Heart left ventricle (tissue), 16 donors: ENCODE data around the gene WFDC8. TPM values are rescaled to one million over a fixed set of nuclear protein-coding genes. Genes with fewer than 3 reads are reported as not detected.

ENCODE experiments used
- ATAC-seq, 4 donors: fragments of 200-7000 bp; cut with Tn5 transposase; one replicate each; pipeline ENCODE4 v1.9.1; 2020 to 2022; ENCODE audit warnings: moderate library complexity in 4 of 4, mild to moderate bottlenecking in 3 of 4, moderate number of reproducible peaks in 1 of 4
- DNase-seq, 5 donors: peaks; one replicate each; pipeline ENCODE4 v3.0.0-alpha.2; 2020
- H3K27ac ChIP-seq, 12 donors: fragments of 200-600 bp; sonication (generic) in 4 of 12; one replicate each; pipeline versions ENCODE4 v1.5.0 to v1.8.0; 2016 to 2022; ENCODE audit warnings: mild to moderate bottlenecking in 2 of 12
- H3K27me3 ChIP-seq, 9 donors: fragments of 200-600 bp; sonication (generic) in 2 of 9; one replicate each; pipeline versions ENCODE4 v1.5.1 to v1.8.0; 2016 to 2022; ENCODE audit warnings: mild to moderate bottlenecking in 3 of 9
- H3K36me3 ChIP-seq, 9 donors: fragments of 200-600 bp; sonication (generic) in 2 of 9; one replicate each; pipeline versions ENCODE4 v1.5.0 to v1.8.0; 2018 to 2022; ENCODE audit warnings: mild to moderate bottlenecking in 2 of 9
- H3K4me1 ChIP-seq, 12 donors: fragments of 200-600 bp; sonication (generic) in 4 of 12; one replicate each; pipeline versions ENCODE4 v1.5.0 to v1.8.0; 2016 to 2022; ENCODE audit warnings: mild to moderate bottlenecking in 3 of 12
- H3K4me3 ChIP-seq, 12 donors: fragments of 200-600 bp; sonication (generic) in 4 of 12; one replicate each; pipeline versions ENCODE4 v1.5.0 to v1.8.0; 2017 to 2022; ENCODE audit warnings: mild to moderate bottlenecking in 9 of 12, moderate library complexity in 4 of 12
- H3K9me3 ChIP-seq, 12 donors: fragments of 200-600 bp; sonication (generic) in 4 of 12; one replicate each; pipeline versions ENCODE4 v1.5.0 to v1.8.0; 2016 to 2022; ENCODE audit warnings: mild to moderate bottlenecking in 1 of 12
- CTCF ChIP-seq, 12 donors: fragments of 200-600 bp; sonication (generic) in 4 of 12; IDR thresholded peaks; one replicate each; pipeline versions ENCODE4 v1.5.0 to v1.8.0; 2018 to 2022; ENCODE audit warnings: antibody characterized with exemption in 12 of 12, mild to moderate bottlenecking in 5 of 12
- POLR2A ChIP-seq, 2 donors: fragments of 450-650 bp; IDR thresholded peaks; one replicate each; pipeline ENCODE4 v1.6.1; 2017; ENCODE audit warnings: antibody characterized with exemption in 2 of 2, mild to moderate bottlenecking in 2 of 2, moderate library complexity in 2 of 2
- WGBS, 4 donors: extraction: QIAGEN DNeasy Blood & Tissue Kit in 2 of 4; methylation state at CpG; one replicate each; pipeline versions ENCODE4 v1.1.5 to v1.1.7; 2013 to 2018; 5-methylcytosine and 5-hydroxymethylcytosine counted together
- intact Hi-C, 10 donors: fragments of 100-400 bp; cut with DNase I; formaldehyde crosslinking; loops; one replicate each; pipeline versions ENCODE4 v1.11.1 to v1.14.2; 2022
- polyA plus RNA-seq, 2 donors: library from polyadenylated mRNA; stranded (reverse); fragments of 200-250 nt; gene quantifications; one replicate each; pipeline ENCODE4 v1.2.3, GENCODE V29; 2013
- total RNA-seq, 9 donors: library from RNA; depleted of rRNA in 2 of 9; stranded (reverse); fragments of >200 nt in 2 of 9; fragmentation: NEBNext Ultra II Directional in 3 of 9; extraction: Animal tissue kit (Norgen Biotek cat#: 25700) in 3 of 9; gene quantifications; one replicate each; pipeline versions ENCODE4 v1.1.0 to v1.2.4, GENCODE V29; 2016 to 2023
- donor health status: ischemic (EF 13 %, LVEDD 7.1; RV severe dilation, severe dysfunction).
- donor health status: healthy with polysubstance abuse.
- donor health status: DM: no; HTN: yes; CAD: no.
- donor health status: DM: no; HTN: no; CAD: no.
- donor health status: ischemic (EF 25% LVEDD 6.9; RV normal size, moderate dysfunction).
- donor health status: ischemic (EF 25% LVEDD 5.7; RV mildly dilated, moderate dysfunction).
- donor health status: healthy.
- donor health status: DM: yes; HTN: yes; CAD: no.
- donor health status: ischemic (EF 35%, LVEDD 5.7; RV mildly dilated, moderate dysfunction).
- donor health status: nonischemic (EF 11% LVEDD 7.7; RV severe dilation, severe dysfunction).
- donor health status: DM: yes; HTN: yes; CAD: no.
- donor health status: PGD.
- donor health status: ischemic (EF 29% LVEDD 5.4; RV normal size, mild dysfunction).
- donor health status: nonischemic (EF 23%, LVEDD 6.1; RV moderate dilation, normal function).

WFDC8 gene
- total and polyA plus RNA-seq, 11 donors: not detected

GRCh38 chr20:45503403-45503802 is 75.7 kb downstream of the WFDC8 start:
- ATAC-seq: no peak
- no peak overlapping the region for H3K27ac ChIP-seq
- H3K4me1 ChIP-seq: peaks cover 0 to 4% (median 0%) of the 10 kb centered on the region in 12 donors
- H3K4me3 ChIP-seq: no peak overlapping the region
- H3K36me3 ChIP-seq: no peaks in the 10 kb centered on the region
- intact Hi-C loops: no loop called here
- no peaks in the 10 kb centered on the region for H3K9me3 ChIP-seq
- DNase-seq: no peak
- H3K27me3 ChIP-seq: peaks cover 0 to 30% (median 11%) of the 10 kb centered on the region in 9 donors
- TF ChIP-seq CTCF (IDR thresholded peaks at IDR 0.05) (no peak), POLR2A (IDR thresholded peaks at IDR 0.05) (no peak)
- WGBS, 4 donors: 27 to 48% (median 39%) methylated on average over 2 of the region's 2 CpGs

GRCh38 chr20:45502561-45502960 is 76.5 kb downstream of the WFDC8 start:
- ATAC-seq: no peak
- peaks cover 0 to 30% (median 11%) of the 10 kb centered on the region in 9 donors for H3K27me3 ChIP-seq
- no peak overlapping the region for H3K4me3 ChIP-seq
- TF ChIP-seq CTCF (IDR thresholded peaks at IDR 0.05) (no peak), POLR2A (IDR thresholded peaks at IDR 0.05) (no peak)
- H3K4me1 ChIP-seq: peaks cover 0 to 4% (median 0%) of the 10 kb centered on the region in 12 donors
- intact Hi-C loops: no loop called here
- WGBS, 4 donors: 46 to 64% (median 58%) methylated on average over 1 of the region's 1 CpG
- no peak overlapping the region for H3K27ac ChIP-seq
- H3K36me3 ChIP-seq: no peaks in the 10 kb centered on the region
- DNase-seq: no peak
- H3K9me3 ChIP-seq: no peaks in the 10 kb centered on the region

Other genes with a start within 250 kb of the WFDC8 start
- 100 to 1,000 TPM in 2 of 9 donors, 10 to 100 TPM in 7; 62.1 to 140 (median 94.1) TPM for gene SDC4, start 230.9 kb downstream of the WFDC8 start, total RNA-seq
- gene SDC4, start 230.9 kb downstream of the WFDC8 start, polyA plus RNA-seq: 100 to 1,000 TPM in 1 of 2 donors, 10 to 100 TPM in 1; 44.3 to 139 TPM
- gene SYS1, start 216.1 kb downstream of the WFDC8 start, total RNA-seq: 10 to 100 TPM; 16.4 to 54.0 (median 23.0) TPM
- 10 to 100 TPM; 12.6 to 68.8 TPM for gene SYS1, start 216.1 kb downstream of the WFDC8 start, polyA plus RNA-seq
- gene TP53TG5, start 201.0 kb downstream of the WFDC8 start, total RNA-seq: 1 to 10 TPM in 2 of 9 donors, under 1 TPM in 5, not detected in 2; 0.32 to 3.2 (median 0.76) TPM
- 1 to 10 TPM in 1 of 2 donors, under 1 TPM in 1; 0.40 to 1.5 TPM for gene TP53TG5, start 201.0 kb downstream of the WFDC8 start, polyA plus RNA-seq
- gene DBNDD2, start 171.0 kb downstream of the WFDC8 start, total RNA-seq: 100 to 1,000 TPM; 209 to 395 (median 346) TPM
- gene DBNDD2, start 171.0 kb downstream of the WFDC8 start, polyA plus RNA-seq: 100 to 1,000 TPM; 331 to 423 TPM
- 100 to 1,000 TPM; 124 to 224 (median 165) TPM for gene PIGT, start 163.1 kb downstream of the WFDC8 start, total RNA-seq
- gene PIGT, start 163.1 kb downstream of the WFDC8 start, polyA plus RNA-seq: 100 to 1,000 TPM; 106 to 175 TPM
- 1 to 10 TPM in 1 of 9 donors, under 1 TPM in 1, not detected in 7; 0.77 to 4.7 TPM for gene WFDC2, start 109.5 kb downstream of the WFDC8 start, total RNA-seq
- under 1 TPM in 1 of 2 donors, not detected in 1; 0.51 TPM for gene WFDC2, start 109.5 kb downstream of the WFDC8 start, polyA plus RNA-seq
- not detected for gene SPINT3, start 63.7 kb downstream of the WFDC8 start, total RNA-seq
- gene SPINT3, start 63.7 kb downstream of the WFDC8 start, polyA plus RNA-seq: not detected
- gene WFDC6, start 39.8 kb downstream of the WFDC8 start, total RNA-seq: not detected
- not detected for gene WFDC6, start 39.8 kb downstream of the WFDC8 start, polyA plus RNA-seq
- under 1 TPM in 1 of 9 donors, not detected in 8; 0.20 TPM for gene EPPIN, start 31.9 kb downstream of the WFDC8 start, total RNA-seq
- gene EPPIN, start 31.9 kb downstream of the WFDC8 start, polyA plus RNA-seq: not detected
- not detected for gene WFDC10A, start 50.5 kb upstream of the WFDC8 start, total RNA-seq
- gene WFDC10A, start 50.5 kb upstream of the WFDC8 start, polyA plus RNA-seq: not detected
- not detected for gene WFDC9, start 52.0 kb upstream of the WFDC8 start, total RNA-seq
- gene WFDC9, start 52.0 kb upstream of the WFDC8 start, polyA plus RNA-seq: not detected
- gene WFDC11, start 91.0 kb upstream of the WFDC8 start, total RNA-seq: not detected
- gene WFDC11, start 91.0 kb upstream of the WFDC8 start, polyA plus RNA-seq: not detected
- not detected for gene WFDC13, start 122.8 kb upstream of the WFDC8 start, total RNA-seq
- gene WFDC13, start 122.8 kb upstream of the WFDC8 start, polyA plus RNA-seq: not detected
- gene WFDC10B, start 125.7 kb upstream of the WFDC8 start, total RNA-seq: not detected
- not detected for gene WFDC10B, start 125.7 kb upstream of the WFDC8 start, polyA plus RNA-seq
- gene SPINT4, start 143.1 kb upstream of the WFDC8 start, total RNA-seq: not detected
- gene SPINT4, start 143.1 kb upstream of the WFDC8 start, polyA plus RNA-seq: not detected
- 1 to 10 TPM in 4 of 9 donors, under 1 TPM in 1, not detected in 4; 0.86 to 2.4 (median 1.4) TPM for gene WFDC3, start 212.6 kb upstream of the WFDC8 start, total RNA-seq
- gene WFDC3, start 212.6 kb upstream of the WFDC8 start, polyA plus RNA-seq: under 1 TPM in 1 of 2 donors, not detected in 1; 0.72 TPM
- 10 to 100 TPM; 10.1 to 24.9 (median 21.3) TPM for gene DNTTIP1, start 212.7 kb upstream of the WFDC8 start, total RNA-seq
- 10 to 100 TPM; 25.0 to 31.5 TPM for gene DNTTIP1, start 212.7 kb upstream of the WFDC8 start, polyA plus RNA-seq
- 10 to 100 TPM in 1 of 9 donors, 1 to 10 TPM in 3, under 1 TPM in 1, not detected in 4; 0.32 to 16.9 (median 1.7) TPM for gene UBE2C, start 233.4 kb upstream of the WFDC8 start, total RNA-seq
- gene UBE2C, start 233.4 kb upstream of the WFDC8 start, polyA plus RNA-seq: under 1 TPM in 1 of 2 donors, not detected in 1; 0.79 TPM
- gene TNNC2, start 248.0 kb upstream of the WFDC8 start, total RNA-seq: not detected
- under 1 TPM; 0.14 to 0.30 TPM for gene TNNC2, start 248.0 kb upstream of the WFDC8 start, polyA plus RNA-seq